Fibroblast of villous mesenchyme (primary cell): ENCODE results near the gene ACIN1. TPM values are rescaled to one million over a fixed set of nuclear protein-coding genes. Genes with fewer than 3 reads are reported as not detected.

ENCODE experiments used
- DNase-seq: peaks from one replicate; pipeline ENCODE4 v3.0.0-alpha.2; 2010; ENCODE audit warnings: low read depth
- H3K4me3 ChIP-seq: 2 replicates; pipeline ENCODE4 v1.5.1; 2011; ENCODE audit warnings: low read depth, mild to moderate bottlenecking, low read length
- total RNA-seq: library from RNA; depleted of rRNA; stranded (reverse); fragments of >200 nt; gene quantifications from 2 replicates; pipeline ENCODE4 v1.2.3, GENCODE V29; 2012
- TF ChIP-seq, protein P1 (sequence below): IDR thresholded peaks from 2 replicates; pipeline ENCODE4 v1.5.1; 2012; ENCODE audit warnings: low read depth, mild to moderate bottlenecking, low read length; ENCODE audit not compliant: insufficient read depth

The ACIN1 gene
- total RNA-seq, 1 donor: 106 TPM

DNA sequence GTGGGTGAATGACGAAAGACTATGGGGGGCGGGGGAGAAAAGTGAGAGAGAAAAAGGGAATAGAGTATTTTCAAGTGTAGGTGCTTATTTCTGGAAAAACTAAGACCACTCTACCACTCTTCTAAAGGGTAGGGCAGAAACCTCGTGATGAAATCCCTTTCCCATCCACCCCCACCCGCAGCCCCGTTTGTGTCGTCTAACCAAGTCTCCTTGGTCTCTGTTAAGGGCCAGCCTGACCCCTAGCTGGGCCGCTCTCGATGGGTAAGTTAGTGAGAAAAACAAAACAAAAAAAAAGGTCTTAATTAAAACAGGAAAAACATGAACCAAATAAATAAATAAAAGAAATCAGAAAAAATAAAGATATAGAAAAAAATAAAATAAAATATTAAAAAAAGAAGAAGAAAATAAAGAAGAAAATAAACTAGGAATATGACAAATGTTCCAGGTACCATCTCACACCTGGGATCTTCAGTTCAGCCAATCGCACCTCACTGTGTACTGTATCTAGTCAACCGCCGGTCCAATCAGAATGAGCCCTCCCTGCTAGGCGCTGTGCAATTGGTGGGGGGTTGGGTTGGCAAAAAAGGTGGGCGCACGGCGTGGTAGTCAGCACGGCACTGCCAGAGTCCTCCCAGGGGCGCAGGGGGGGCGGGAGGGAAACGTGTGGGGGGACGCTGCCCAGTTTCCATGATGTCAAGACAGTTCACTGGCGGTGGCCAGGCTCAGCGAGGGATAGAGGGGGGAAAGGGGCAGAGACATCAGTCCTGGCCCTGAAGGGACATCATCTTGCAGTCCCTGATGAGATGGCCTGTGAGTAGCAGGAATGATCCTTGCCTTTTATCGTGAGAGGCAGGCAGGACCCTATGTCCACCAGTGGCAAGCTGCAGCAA, 27.8 kb downstream of the ACIN1 start:
- TF ChIP-seq, protein P1, sequence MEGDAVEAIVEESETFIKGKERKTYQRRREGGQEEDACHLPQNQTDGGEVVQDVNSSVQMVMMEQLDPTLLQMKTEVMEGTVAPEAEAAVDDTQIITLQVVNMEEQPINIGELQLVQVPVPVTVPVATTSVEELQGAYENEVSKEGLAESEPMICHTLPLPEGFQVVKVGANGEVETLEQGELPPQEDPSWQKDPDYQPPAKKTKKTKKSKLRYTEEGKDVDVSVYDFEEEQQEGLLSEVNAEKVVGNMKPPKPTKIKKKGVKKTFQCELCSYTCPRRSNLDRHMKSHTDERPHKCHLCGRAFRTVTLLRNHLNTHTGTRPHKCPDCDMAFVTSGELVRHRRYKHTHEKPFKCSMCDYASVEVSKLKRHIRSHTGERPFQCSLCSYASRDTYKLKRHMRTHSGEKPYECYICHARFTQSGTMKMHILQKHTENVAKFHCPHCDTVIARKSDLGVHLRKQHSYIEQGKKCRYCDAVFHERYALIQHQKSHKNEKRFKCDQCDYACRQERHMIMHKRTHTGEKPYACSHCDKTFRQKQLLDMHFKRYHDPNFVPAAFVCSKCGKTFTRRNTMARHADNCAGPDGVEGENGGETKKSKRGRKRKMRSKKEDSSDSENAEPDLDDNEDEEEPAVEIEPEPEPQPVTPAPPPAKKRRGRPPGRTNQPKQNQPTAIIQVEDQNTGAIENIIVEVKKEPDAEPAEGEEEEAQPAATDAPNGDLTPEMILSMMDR: no peak
- no peak for DNase-seq
- no peak overlapping the region for H3K4me3 ChIP-seq

GRCh38 chr14:23066368-23066767, 28.6 kb downstream of the ACIN1 start:
- H3K4me3 ChIP-seq: no peak overlapping the region
- no peak for DNase-seq
- TF ChIP-seq, protein P1: no peak

GRCh38 chr14:23063601-23064000, 31.3 kb downstream of the ACIN1 start:
- H3K4me3 ChIP-seq: no peak overlapping the region
- TF ChIP-seq, protein P1: no peak
- DNase-seq: no peak

DNA sequence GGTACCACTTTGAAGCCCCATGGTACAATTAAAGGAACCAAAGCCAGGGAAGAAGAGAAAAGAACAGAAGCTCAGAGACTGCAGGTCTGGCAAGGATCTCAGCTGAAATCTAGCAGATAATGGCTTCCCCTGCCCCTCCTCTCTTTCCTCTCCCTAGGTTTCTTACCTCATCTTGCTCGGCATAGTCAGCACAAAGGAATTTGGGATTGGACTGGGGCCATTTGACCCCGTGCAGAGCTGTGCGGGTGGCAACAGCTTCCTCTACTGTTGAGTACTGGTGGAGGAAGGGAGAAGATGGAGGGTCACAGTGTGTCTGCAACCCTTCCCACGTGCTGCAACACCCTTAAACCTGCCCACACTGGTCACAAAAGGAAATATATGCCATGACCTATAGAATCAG, 32.9 kb downstream of the ACIN1 start:
- DNase-seq: peak; percentile 97
- H3K4me3 ChIP-seq: no peak overlapping the region
- TF ChIP-seq, protein P1: no peak

DNA sequence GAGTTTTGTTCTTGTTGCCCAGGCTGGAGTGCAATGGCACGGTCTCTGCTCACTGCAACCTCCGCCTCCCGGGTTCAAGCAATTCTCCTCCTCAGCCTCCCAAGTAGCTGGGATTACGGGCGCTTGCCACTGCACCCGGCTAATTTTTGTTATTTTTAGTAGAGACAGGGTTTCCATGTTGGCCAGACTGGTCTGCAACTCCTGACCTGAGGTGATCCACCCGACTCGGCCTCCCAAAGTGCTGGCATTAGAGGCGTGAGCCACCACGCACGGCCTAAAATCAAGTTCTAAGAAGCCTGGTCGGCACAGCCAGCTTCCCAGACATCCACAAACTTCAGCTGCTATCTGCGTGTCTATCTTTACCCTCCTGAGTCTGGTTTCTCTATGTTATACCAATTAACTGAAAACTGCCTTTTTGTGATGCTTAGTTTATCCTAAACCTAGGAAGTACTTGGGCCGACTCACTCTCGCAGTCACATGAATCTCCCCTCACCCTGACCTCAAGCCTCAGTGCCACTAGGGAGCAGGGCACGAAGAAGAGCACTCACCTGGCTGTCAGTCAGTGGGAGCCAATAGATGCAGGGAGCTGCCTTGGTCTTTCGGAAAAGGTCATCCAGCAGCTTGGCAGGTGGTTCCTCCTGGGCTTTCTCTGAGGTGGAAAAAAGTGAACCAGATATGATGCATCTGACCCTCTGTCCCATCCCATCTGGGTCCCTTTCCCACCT, 34.2 kb downstream of the ACIN1 start:
- DNase-seq: no peak
- TF ChIP-seq, protein P1: no peak
- no peak overlapping the region for H3K4me3 ChIP-seq

- DNase-seq: no peak
- no peak overlapping the region for H3K4me3 ChIP-seq
- TF ChIP-seq, protein P1: no peak
Observed at GRCh38 chr14:23058654-23059504, 36.1 kb downstream of the ACIN1 start.
